Astrocyte of the spinal cord (primary cell): Measurements from ENCODE around the gene MAGI2.

Experiments
- DNase-seq: peaks from one replicate; pipeline ENCODE4 v3.0.0; 2011; ENCODE audit warnings: low read depth, low spot score
- H3K4me3 ChIP-seq: 2 replicates; pipeline ENCODE4 v1.5.1; 2011; ENCODE audit warnings: low read depth, mild to moderate bottlenecking, low read length, moderate library complexity
- CTCF ChIP-seq: IDR thresholded peaks from 2 replicates; pipeline ENCODE4 v1.5.1; 2012; ENCODE audit warnings: low read depth, mild to moderate bottlenecking, low read length, inconsistent platforms
- in situ Hi-C: cut with HindIII; loops from 2 replicates; pipeline ENCODE4 v1.10.0; 2017; ENCODE audit warnings: low sequenced_read_pairs

Gene MAGI2

DNA sequence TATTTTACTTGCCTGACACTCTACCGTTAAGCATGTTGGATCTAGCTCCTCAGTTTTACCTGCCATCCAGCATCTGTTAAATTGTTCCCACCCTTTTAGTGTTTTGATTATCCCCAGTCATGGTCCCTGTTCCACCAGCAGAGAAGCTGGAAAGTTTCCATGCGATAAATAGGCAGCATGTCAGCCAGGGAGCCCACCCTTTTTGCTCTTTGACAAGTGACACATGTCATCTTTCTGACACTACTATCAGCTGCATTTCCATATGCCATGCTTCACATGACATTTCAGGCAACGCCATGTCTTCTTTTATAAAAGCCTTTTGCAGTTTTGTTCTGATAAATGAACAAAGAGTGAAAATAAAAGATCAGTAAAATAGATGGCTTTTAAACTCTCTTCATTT lies 310.8 kb downstream of the MAGI2 start:
- no peak overlapping the region for H3K4me3 ChIP-seq
- in situ Hi-C loops: no loop called here
- TF ChIP-seq CTCF: no peak
- no peak for DNase-seq

DNA sequence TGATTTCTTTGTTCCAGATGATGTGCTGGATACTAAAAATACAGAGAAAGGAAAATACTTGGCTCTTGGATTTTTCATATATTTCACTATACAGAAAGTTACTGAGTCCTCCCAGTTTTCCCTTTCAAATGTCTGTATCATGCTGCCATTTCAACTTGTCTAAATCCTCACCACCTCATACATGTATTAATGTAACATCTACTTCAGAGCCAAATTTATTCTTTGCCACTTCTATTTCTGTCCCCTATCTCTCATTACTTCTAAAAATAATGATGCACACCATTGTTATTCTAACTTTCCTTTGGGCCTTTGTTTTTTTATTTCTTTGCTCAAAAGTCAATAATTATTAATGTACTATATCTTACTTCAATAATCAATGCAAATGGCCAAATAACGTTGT lies 312.2 kb downstream of the MAGI2 start:
- in situ Hi-C loops: no loop called here
- TF ChIP-seq CTCF: no peak
- DNase-seq: no peak

DNA sequence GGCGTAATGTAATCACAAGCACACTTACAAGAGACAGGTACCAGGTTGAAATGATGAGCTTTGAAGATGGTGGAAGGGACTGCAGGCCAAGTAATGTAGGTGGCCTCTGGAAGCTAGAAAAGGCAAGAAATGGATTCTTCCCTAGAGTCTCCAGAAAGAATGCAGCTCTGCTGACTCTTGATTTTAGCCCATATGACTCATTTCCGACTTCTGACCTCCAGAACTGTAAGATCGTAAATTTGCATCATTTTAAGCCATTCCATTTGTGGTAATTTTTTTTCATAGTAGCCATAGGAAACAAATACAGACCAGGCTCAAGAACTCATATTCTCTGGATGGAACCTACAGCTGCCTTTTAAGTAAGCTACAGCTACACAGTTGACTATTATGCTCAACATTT lies 315.5 kb downstream of the MAGI2 start:
- no peak for TF ChIP-seq CTCF
- no peak overlapping the region for H3K4me3 ChIP-seq
- peak; percentile 62 for DNase-seq
- in situ Hi-C loops: no loop called here

More for the DNA sequence above, 312.2 kb downstream of the MAGI2 start:
- no peak overlapping the region for H3K4me3 ChIP-seq

GRCh38 chr7:79132844-79133451 lies 320.5 kb downstream of the MAGI2 start:
- in situ Hi-C loops: no loop called here
- no peak overlapping the region for H3K4me3 ChIP-seq
- no peak for DNase-seq
- no peak for TF ChIP-seq CTCF

GRCh38 chr7:79130715-79131114 lies 322.8 kb downstream of the MAGI2 start:
- no peak for DNase-seq
- no peak overlapping the region for H3K4me3 ChIP-seq
- in situ Hi-C loops: no loop called here
- no peak for TF ChIP-seq CTCF

- TF ChIP-seq CTCF: no peak
- H3K4me3 ChIP-seq: no peak overlapping the region
- in situ Hi-C loops: no loop called here
- DNase-seq: no peak
These were observed 329.1 kb downstream of the MAGI2 start for GRCh38 chr7:79124331-79124730.

GRCh38 chr7:79118143-79118542 lies 335.3 kb downstream of the MAGI2 start:
- DNase-seq: no peak
- H3K4me3 ChIP-seq: no peak overlapping the region
- no peak for TF ChIP-seq CTCF
- in situ Hi-C loops: no loop called here
